Neural cell (in vitro differentiated cells): Measurements from ENCODE around the gene NGFR. TPM values are rescaled to one million over a fixed set of nuclear protein-coding genes. Genes with fewer than 3 reads are reported as not detected.

Experiments used
- H2AFZ ChIP-seq: fragments of 200-600, 300-800 bp; sonication (generic), shearing (Covaris generic); 2 replicates; pipeline ENCODE4 v1.6.0; 2014; ENCODE audit warnings: low read depth, mild to moderate bottlenecking, antibody characterized with exemption, low read length, moderate library complexity
- H3F3A ChIP-seq: fragments of 200-600 bp; shearing (Covaris generic); 2 replicates; pipeline ENCODE4 v1.6.1; 2016; ENCODE audit warnings: mild to moderate bottlenecking, moderate library complexity, mixed read lengths, antibody characterized with exemption, low read length; ENCODE audit not compliant: insufficient read depth, poor library complexity, severe bottlenecking
- H3K27ac ChIP-seq: fragments of 200-600, 300-800 bp; sonication (generic), shearing (Covaris generic); 2 replicates; pipeline ENCODE4 v1.5.1; 2014; ENCODE audit warnings: mild to moderate bottlenecking, low read length, moderate library complexity
- H3K27me3 ChIP-seq: fragments of 300-800, 200-600 bp; sonication (generic), shearing (Covaris generic); 2 replicates; pipeline ENCODE4 v1.6.0; 2014; ENCODE audit warnings: mild to moderate bottlenecking, low read depth, low read length, moderate library complexity; ENCODE audit not compliant: insufficient read depth
- H3K36me3 ChIP-seq: fragments of 300-800, 200-600 bp; sonication (generic), shearing (Covaris generic); 2 replicates; pipeline ENCODE4 v1.5.1; 2014; ENCODE audit warnings: mild to moderate bottlenecking, antibody characterized with exemption, low read length, moderate library complexity; ENCODE audit not compliant: insufficient read depth
- H3K4me2 ChIP-seq: fragments of 300-800, 200-600 bp; sonication (generic), shearing (Covaris generic); 2 replicates; pipeline ENCODE4 v1.6.0; 2014; ENCODE audit warnings: mild to moderate bottlenecking, low read length
- H3K4me3 ChIP-seq: fragments of 300-800, 200-600 bp; sonication (generic), shearing (Covaris generic); 2 replicates; pipeline ENCODE4 v1.5.1; 2014; ENCODE audit warnings: mild to moderate bottlenecking, low read length, moderate library complexity
- H3K79me2 ChIP-seq: fragments of 200-600 bp; shearing (Covaris generic); replicated peaks from 2 replicates; pipeline ENCODE4 v1.6.0; 2014; ENCODE audit warnings: mild to moderate bottlenecking, low read length, moderate library complexity; ENCODE audit not compliant: insufficient read depth
- H3K9ac ChIP-seq: fragments of 300-800, 200-600 bp; sonication (generic), shearing (Covaris generic); 2 replicates; pipeline ENCODE4 v1.6.1; 2016; ENCODE audit warnings: mild to moderate bottlenecking, low read length, mixed read lengths
- H3K9me2 ChIP-seq: fragments of 200-600 bp; shearing (Covaris generic); 2 replicates; pipeline ENCODE4 v1.6.1; 2016; ENCODE audit warnings: mild to moderate bottlenecking, low read length, mixed read lengths; ENCODE audit not compliant: insufficient read depth
- H3K9me3 ChIP-seq: fragments of 200-600, 300-800 bp; sonication (generic), shearing (Covaris generic); 2 replicates; pipeline ENCODE4 v1.6.1; 2016; ENCODE audit warnings: mild to moderate bottlenecking, mixed run types, low read length, moderate library complexity, mixed read lengths
- H4K20me1 ChIP-seq: fragments of 200-600 bp; shearing (Covaris generic); 2 replicates; pipeline ENCODE4 v1.6.1; 2016; ENCODE audit warnings: mild to moderate bottlenecking, mixed run types; ENCODE audit not compliant: insufficient read depth
- CTCF ChIP-seq: fragments of 450-650 bp; IDR thresholded peaks from 2 replicates; pipeline ENCODE4 v1.5.1; 2014; ENCODE audit warnings: antibody characterized with exemption, mild to moderate bottlenecking, moderate library complexity; ENCODE audit not compliant: poor library complexity, severe bottlenecking
- EP300 ChIP-seq: fragments of 450-650 bp; conservative IDR thresholded peaks from 2 replicates; pipeline ENCODE4 v1.6.1; 2014; ENCODE audit warnings: antibody characterized with exemption, mild to moderate bottlenecking, moderate library complexity; ENCODE audit not compliant: poor library complexity, severe bottlenecking
- EZH2 ChIP-seq: fragments of 200-600, 300-800 bp; shearing (Covaris generic), sonication (generic); IDR thresholded peaks from 2 replicates; pipeline ENCODE4 v1.6.1; 2014; ENCODE audit warnings: antibody characterized with exemption, low read length, borderline replicate concordance, mild to moderate bottlenecking; ENCODE audit not compliant: insufficient read depth, poor library complexity, severe bottlenecking
- MXI1 ChIP-seq: fragments of 450-650 bp; conservative IDR thresholded peaks from 2 replicates; pipeline ENCODE4 v1.6.1; 2014; ENCODE audit warnings: antibody characterized with exemption, mild to moderate bottlenecking; ENCODE audit not compliant: poor library complexity, severe bottlenecking
- POLR2AphosphoS5 ChIP-seq: IDR thresholded peaks from 2 replicates; pipeline ENCODE4 v1.6.1; 2012
- RAD21 ChIP-seq: fragments of 450-650 bp; conservative IDR thresholded peaks from 2 replicates; pipeline ENCODE4 v1.6.1; 2014; ENCODE audit warnings: antibody characterized with exemption, mild to moderate bottlenecking, moderate library complexity
- REST ChIP-seq: IDR thresholded peaks from 2 replicates; pipeline ENCODE4 v1.6.1; 2012; ENCODE audit warnings: borderline replicate concordance
- SMC3 ChIP-seq: fragments of 450-650 bp; conservative IDR thresholded peaks from 2 replicates; pipeline ENCODE4 v1.6.1; 2014; ENCODE audit warnings: antibody characterized with exemption, mild to moderate bottlenecking, moderate library complexity; ENCODE audit not compliant: poor library complexity
- TAF1 ChIP-seq: IDR thresholded peaks from 2 replicates; pipeline ENCODE4 v1.6.1; 2012; ENCODE audit warnings: low read depth
- polyA plus RNA-seq: library from polyadenylated mRNA; depleted of rRNA; stranded (reverse); fragments of >200 nt; gene quantifications from 2 replicates; pipeline ENCODE4 v1.2.3, GENCODE V29; 2014

NGFR gene
- polyA plus RNA-seq, 1 donor from 2014 or later = 3.6 TPM

GRCh38 chr17:49516180-49516579, 21.1 kb downstream of the NGFR start:
- no peak overlapping the region for H3K9ac ChIP-seq

GRCh38 chr17:49518346-49519078, 23.4 kb downstream of the NGFR start:
- Histone ChIP-seq H3K4me2 (no peak overlapping the region), H3K9me2 (no peaks in the 10 kb centered on the region), H4K20me1 (no peaks in the 10 kb centered on the region)
- TF ChIP-seq MXI1 = no peak
- TF ChIP-seq EP300 = no peak
- no peak for TF ChIP-seq TAF1
- no peak for TF ChIP-seq CTCF
- no peak for TF ChIP-seq RAD21
- no peak for TF ChIP-seq SMC3

More at GRCh38 chr17:49516180-49516579, 21.1 kb downstream of the NGFR start:
- no peaks in the 10 kb centered on the region for H3K79me2 ChIP-seq
- H3K27me3 ChIP-seq = no peaks in the 10 kb centered on the region
- no peaks in the 10 kb centered on the region for H3K36me3 ChIP-seq
- no peak for TF ChIP-seq CTCF
- TF ChIP-seq REST = no peak
- no peak for TF ChIP-seq RAD21
- TF ChIP-seq MXI1 = no peak
- TF ChIP-seq SMC3 = no peak
- no peak for TF ChIP-seq TAF1
- TF ChIP-seq POLR2AphosphoS5 = no peak
- TF ChIP-seq EZH2 = no peak
- TF ChIP-seq EP300 = no peak
- no peak overlapping the region for H3K4me2 ChIP-seq
- no peaks in the 10 kb centered on the region for H3K9me2 ChIP-seq
- H2AFZ ChIP-seq = no peak overlapping the region
- no peak overlapping the region for H3K27ac ChIP-seq
- H3K4me3 ChIP-seq = no peak overlapping the region
- H4K20me1 ChIP-seq = no peaks in the 10 kb centered on the region
- H3K9me3 ChIP-seq = no peaks in the 10 kb centered on the region
- H3F3A ChIP-seq = no peaks in the 10 kb centered on the region

More at GRCh38 chr17:49518346-49519078, 23.4 kb downstream of the NGFR start:
- Histone ChIP-seq H3K27ac (no peak overlapping the region), H3K9me3 (no peaks in the 10 kb centered on the region), H3K9ac (no peak overlapping the region), H3K36me3 (no peaks in the 10 kb centered on the region), H3K4me3 (no peak overlapping the region), H2AFZ (no peak overlapping the region), H3K79me2 (no peaks in the 10 kb centered on the region), H3F3A (no peaks in the 10 kb centered on the region), H3K27me3 (no peaks in the 10 kb centered on the region)
